ENCODE data around the gene TPRN.

Gene TPRN

GRCh38 chr9:137206602-137207001, 6.1 kb upstream of the TPRN start:
- no peak for DNase-seq (ENCODE audit: low spot score)

- DNase-seq (ENCODE audit: low spot score): peak; percentile 71
Observed at GRCh38 chr9:137205126-137206069, 4.9 kb upstream of the TPRN start, which contains the start of the genes NDOR1 and TMEM203. Gene NDOR1 (plus strand): TSS chr9:137205700. CDS start chr9:137205778, 78 bp downstream. Gene TMEM203 (minus strand): TSS chr9:137205648. CDS start chr9:137205414, 234 bp downstream.

GRCh38 chr9:137204731-137205125, 4.2 kb upstream of the TPRN start:
- DNase-seq (ENCODE audit: low spot score): no peak

GRCh38 chr9:137202966-137203365, 2.4 kb upstream of the TPRN start:
- no peak for DNase-seq (ENCODE audit: low spot score)

GRCh38 chr9:137201205-137201868, 796 bp upstream of the TPRN start:
- no peak for DNase-seq (ENCODE audit: low spot score)

- DNase-seq (ENCODE audit: low spot score): no peak
Observed at GRCh38 chr9:137199411-137200121, 975 bp downstream of the TPRN start.

GRCh38 chr9:137198902-137199283, 1.6 kb downstream of the TPRN start:
- no peak for DNase-seq (ENCODE audit: low spot score)

- DNase-seq (ENCODE audit: low spot score): peak; percentile 42
Observed at GRCh38 chr9:137198051-137198901, 2.3 kb downstream of the TPRN start.

- DNase-seq (ENCODE audit: low spot score): no peak
Observed at GRCh38 chr9:137195525-137196220, 4.9 kb downstream of the TPRN start.

GRCh38 chr9:137194909-137195308, 5.6 kb downstream of the TPRN start:
- DNase-seq (ENCODE audit: low spot score): no peak

GRCh38 chr9:137194388-137194787, 6.2 kb downstream of the TPRN start:
- no peak for DNase-seq (ENCODE audit: low spot score)

GRCh38 chr9:137193771-137194170, 6.8 kb downstream of the TPRN start:
- DNase-seq (ENCODE audit: low spot score): no peak

- no peak for DNase-seq (ENCODE audit: low spot score)
Observed at GRCh38 chr9:137192859-137193258, 7.7 kb downstream of the TPRN start.

- no peak for DNase-seq (ENCODE audit: low spot score)
Observed at GRCh38 chr9:137192448-137192780, 8.1 kb downstream of the TPRN start.

GRCh38 chr9:137191691-137192447, 8.7 kb downstream of the TPRN start:
- no peak for DNase-seq (ENCODE audit: low spot score)

GRCh38 chr9:137191245-137191644, 9.3 kb downstream of the TPRN start:
- DNase-seq (ENCODE audit: low spot score): no peak

- no peak for DNase-seq (ENCODE audit: low spot score)
Observed at GRCh38 chr9:137190315-137190856, 10.2 kb downstream of the TPRN start.

GRCh38 chr9:137189297-137190295, 10.9 kb downstream of the TPRN start:
- no peak for DNase-seq (ENCODE audit: low spot score)

Measured in SW480 (cell line).